ENCODE results near the gene MTAP. TPM values are rescaled to one million over a fixed set of nuclear protein-coding genes. Genes with fewer than 3 reads are reported as not detected.

The MTAP gene
- total RNA-seq, 2 experiments from 2014 or later, result 70.2 to 73.9 TPM

DNA sequence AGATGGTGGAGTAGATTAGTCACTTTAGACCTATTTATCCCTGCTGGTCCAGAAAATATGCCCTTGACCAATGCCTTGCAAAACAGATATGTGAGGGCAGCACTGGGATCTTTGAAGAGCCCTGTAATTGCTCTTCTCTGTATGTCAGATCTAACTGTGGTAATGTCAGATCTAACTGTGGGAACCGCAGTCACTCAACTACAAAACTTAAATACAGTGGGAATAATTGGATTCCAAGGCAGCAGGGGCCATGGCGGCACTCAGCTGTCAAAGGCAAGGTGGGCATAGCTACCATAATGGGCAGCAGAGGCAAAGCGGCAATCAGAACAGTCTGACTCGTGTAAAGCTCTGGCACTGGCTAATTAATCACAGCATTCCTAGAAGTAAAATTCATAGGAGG is 46.2 kb downstream of the MTAP start:
- Mint-ChIP-seq H3K4me1 (ENCODE audit: low read depth) (peaks cover 17% of the 10 kb centered on the region), H3K27ac (no peak overlapping the region), H3K4me3 (no peak overlapping the region), H3K27me3 (no peaks in the 10 kb centered on the region), H3K9me3 (peaks cover 28% of the 10 kb centered on the region), H3K36me3 (ENCODE audit: low read depth) (peaks cover 80% of the 10 kb centered on the region)
- ChIA-PET POLR2A (no interaction called here), CTCF (no interaction called here)
- TF ChIP-seq, protein P1, sequence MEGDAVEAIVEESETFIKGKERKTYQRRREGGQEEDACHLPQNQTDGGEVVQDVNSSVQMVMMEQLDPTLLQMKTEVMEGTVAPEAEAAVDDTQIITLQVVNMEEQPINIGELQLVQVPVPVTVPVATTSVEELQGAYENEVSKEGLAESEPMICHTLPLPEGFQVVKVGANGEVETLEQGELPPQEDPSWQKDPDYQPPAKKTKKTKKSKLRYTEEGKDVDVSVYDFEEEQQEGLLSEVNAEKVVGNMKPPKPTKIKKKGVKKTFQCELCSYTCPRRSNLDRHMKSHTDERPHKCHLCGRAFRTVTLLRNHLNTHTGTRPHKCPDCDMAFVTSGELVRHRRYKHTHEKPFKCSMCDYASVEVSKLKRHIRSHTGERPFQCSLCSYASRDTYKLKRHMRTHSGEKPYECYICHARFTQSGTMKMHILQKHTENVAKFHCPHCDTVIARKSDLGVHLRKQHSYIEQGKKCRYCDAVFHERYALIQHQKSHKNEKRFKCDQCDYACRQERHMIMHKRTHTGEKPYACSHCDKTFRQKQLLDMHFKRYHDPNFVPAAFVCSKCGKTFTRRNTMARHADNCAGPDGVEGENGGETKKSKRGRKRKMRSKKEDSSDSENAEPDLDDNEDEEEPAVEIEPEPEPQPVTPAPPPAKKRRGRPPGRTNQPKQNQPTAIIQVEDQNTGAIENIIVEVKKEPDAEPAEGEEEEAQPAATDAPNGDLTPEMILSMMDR (IDR thresholded peaks at IDR 0.05), result no peak
- intact Hi-C loops (cut with micrococcal nuclease), result no loop called here
- ATAC-seq (no peak), DNase-seq (no peak)

DNA sequence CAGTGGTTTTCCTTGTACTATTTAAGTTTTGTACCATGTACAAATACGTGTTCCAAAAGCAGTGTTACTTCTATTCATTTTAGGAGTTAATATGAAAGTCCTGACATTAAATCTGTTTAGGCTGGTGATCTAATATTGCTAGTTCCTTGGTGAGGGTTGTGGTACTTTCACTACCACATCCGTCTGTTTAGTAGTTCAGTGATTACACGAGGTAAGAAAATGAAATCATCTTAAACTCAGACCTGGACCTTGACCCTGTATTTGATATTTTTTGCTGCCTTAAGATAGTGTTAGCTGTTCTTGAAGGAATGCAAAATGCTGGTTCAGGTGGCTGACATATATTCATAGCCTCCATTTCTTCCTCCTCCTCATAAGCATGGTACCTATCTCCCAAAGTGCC is 50.3 kb downstream of the MTAP start:
- Mint-ChIP-seq H3K27ac (no peak overlapping the region), H3K36me3 (ENCODE audit: low read depth) (peaks cover 73% of the 10 kb centered on the region), H3K9me3 (peaks cover 5% of the 10 kb centered on the region), H3K27me3 (no peaks in the 10 kb centered on the region), H3K4me1 (ENCODE audit: low read depth) (peaks cover 14% of the 10 kb centered on the region), H3K4me3 (no peak overlapping the region)
- DNase-seq, result peak; percentile 20
- intact Hi-C loops (cut with micrococcal nuclease), result no loop called here
- peak; percentile 71 for ATAC-seq
- TF ChIP-seq, protein P1 (IDR thresholded peaks at IDR 0.05), result no peak
- CTCF ChIA-PET, result interaction anchor here (1.9 kb wide), 1 partner anchor 156 kb away, joined by 7 read pairs; the partner anchor contains the start of gene CDKN2B
- POLR2A ChIA-PET, result no interaction called here

DNA sequence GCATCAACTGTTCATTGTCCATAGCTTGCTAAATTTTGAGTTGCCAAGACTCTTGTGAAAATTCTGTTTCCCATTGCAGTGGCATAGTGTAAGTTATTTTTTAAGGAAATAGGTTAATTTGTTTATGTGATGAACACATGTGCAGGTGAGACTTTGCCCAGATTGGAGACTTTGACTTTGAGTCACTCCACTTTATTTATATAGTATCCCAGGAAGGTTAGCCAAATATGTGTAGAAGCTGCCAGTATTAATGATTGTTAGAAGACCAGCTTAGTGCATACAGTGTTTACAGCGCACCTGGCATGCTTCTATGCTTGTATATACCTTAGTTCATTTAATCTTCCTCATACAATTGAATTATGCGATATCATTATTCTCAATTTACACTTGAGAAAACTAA is 51.0 kb downstream of the MTAP start:
- no peak for ATAC-seq
- Mint-ChIP-seq H3K36me3 (ENCODE audit: low read depth) (peaks cover 72% of the 10 kb centered on the region), H3K27ac (no peak overlapping the region), H3K4me1 (ENCODE audit: low read depth) (peaks cover 14% of the 10 kb centered on the region), H3K27me3 (no peaks in the 10 kb centered on the region), H3K4me3 (no peak overlapping the region), H3K9me3 (peaks cover 5% of the 10 kb centered on the region)
- ChIA-PET CTCF (interaction anchor here (0.6 to 2.1 kb wide), 3 partner anchors 40 to 155 kb away, joined by 3 to 9 read pairs (median 7); partner anchors contain the start of gene CDKN2B), POLR2A (no interaction called here)
- intact Hi-C loops (cut with micrococcal nuclease), result no loop called here
- TF ChIP-seq, protein P1 (IDR thresholded peaks at IDR 0.05), result no peak
- DNase-seq, result no peak

DNA sequence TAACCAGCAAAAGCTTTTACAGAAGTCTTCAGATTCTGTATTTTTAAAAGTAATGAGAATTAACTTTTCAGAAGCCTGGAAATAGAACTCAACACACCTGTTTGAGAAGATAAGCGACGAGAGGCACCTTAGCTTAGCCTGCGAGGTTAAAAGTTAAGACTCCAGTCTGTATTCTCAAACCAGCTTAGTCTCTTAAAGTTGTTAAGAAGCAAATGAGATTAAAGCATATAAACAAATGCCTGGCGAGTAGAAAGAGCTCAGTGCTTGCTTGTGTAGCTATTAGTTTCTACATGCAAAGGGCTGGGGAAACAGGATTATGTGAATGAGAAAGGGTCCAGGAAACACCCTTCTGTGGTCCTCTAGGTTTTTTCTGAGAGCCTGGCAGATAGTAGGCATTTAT is 51.7 kb downstream of the MTAP start:
- ATAC-seq (no peak), DNase-seq (no peak)
- intact Hi-C loops (cut with micrococcal nuclease), result no loop called here
- TF ChIP-seq, protein P1 (IDR thresholded peaks at IDR 0.05), result no peak
- Mint-ChIP-seq H3K4me1 (ENCODE audit: low read depth) (peaks cover 14% of the 10 kb centered on the region), H3K4me3 (no peak overlapping the region), H3K9me3 (no peaks in the 10 kb centered on the region), H3K36me3 (ENCODE audit: low read depth) (peaks cover 71% of the 10 kb centered on the region), H3K27me3 (no peaks in the 10 kb centered on the region), H3K27ac (no peak overlapping the region)
- CTCF ChIA-PET, result interaction anchor here (0.6 to 2.1 kb wide), 3 partner anchors 40 to 154 kb away, joined by 3 to 9 read pairs (median 7); partner anchors contain the start of gene CDKN2B
- POLR2A ChIA-PET, result no interaction called here

DNA sequence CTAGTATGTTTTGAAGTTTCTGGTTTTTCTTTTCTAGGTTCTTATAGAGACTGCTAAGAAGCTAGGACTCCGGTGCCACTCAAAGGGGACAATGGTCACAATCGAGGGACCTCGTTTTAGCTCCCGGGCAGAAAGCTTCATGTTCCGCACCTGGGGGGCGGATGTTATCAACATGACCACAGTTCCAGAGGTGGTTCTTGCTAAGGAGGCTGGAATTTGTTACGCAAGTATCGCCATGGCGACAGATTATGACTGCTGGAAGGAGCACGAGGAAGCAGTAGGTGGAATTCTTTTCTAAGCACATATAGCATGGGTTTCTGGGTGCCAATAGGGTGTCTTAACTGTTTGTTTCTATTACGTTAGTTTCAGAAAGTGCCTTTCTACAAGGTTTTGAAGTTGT is 52.2 kb downstream of the MTAP start:
- peaks cover 71% of the 10 kb centered on the region for H3K36me3 Mint-ChIP-seq (ENCODE audit: low read depth)
- no peak for ATAC-seq
- H3K4me3 Mint-ChIP-seq, result no peak overlapping the region
- intact Hi-C loops (cut with micrococcal nuclease), result no loop called here
- CTCF ChIA-PET, result interaction anchor here (1.9 to 2.1 kb wide), 2 partner anchors 41 to 154 kb away, joined by 7 to 9 read pairs; partner anchors contain the start of gene CDKN2B
- no peak overlapping the region for H3K27ac Mint-ChIP-seq
- no peaks in the 10 kb centered on the region for H3K9me3 Mint-ChIP-seq
- TF ChIP-seq, protein P1 (IDR thresholded peaks at IDR 0.05), result no peak
- POLR2A ChIA-PET, result no interaction called here
- no peaks in the 10 kb centered on the region for H3K27me3 Mint-ChIP-seq
- peaks cover 14% of the 10 kb centered on the region for H3K4me1 Mint-ChIP-seq (ENCODE audit: low read depth)
- no peak for DNase-seq

Data from activated CD8-positive, alpha-beta T cell treated with anti-CD3 and anti-CD28 coated beads for 36 hours (primary cell).